K562 (cell line): ENCODE data around the gene MYOM1. TPM values are rescaled to one million over a fixed set of nuclear protein-coding genes. Genes with fewer than 3 reads are reported as not detected.

Experiments used
- CTCFL ChIP-seq: IDR thresholded peaks from 2 replicates; pipeline ENCODE4 v1.6.1; 2011; ENCODE audit warnings: borderline replicate concordance, low read depth, mild to moderate bottlenecking, moderate library complexity, low read length; ENCODE audit not compliant: insufficient read depth, poor library complexity, severe bottlenecking
- DNMT1 ChIP-seq: fragments of 450-650 bp; IDR thresholded peaks from 2 replicates; pipeline ENCODE4 v1.6.1; 2016; ENCODE audit warnings: antibody characterized with exemption, mild to moderate bottlenecking
- E2F6 ChIP-seq, 2 experiments: IDR thresholded peaks; 2 replicates each; pipeline ENCODE4 v1.6.1; 2011; ENCODE audit warnings: borderline replicate concordance in 1 of 2, control low read depth in 1 of 2, low read depth in 1 of 2, low read length in 1 of 2, mild to moderate bottlenecking in 1 of 2, mixed read lengths in 1 of 2, moderate library complexity in 1 of 2; ENCODE audit not compliant: insufficient read depth in 1 of 2, insufficient read length in 1 of 2, poor library complexity in 1 of 2, severe bottlenecking in 1 of 2; ENCODE audit errors: extremely low read depth in 1 of 2
- KAT2B ChIP-seq: IDR thresholded peaks from one replicate; pipeline ENCODE4 v1.6.1; 2012; ENCODE audit warnings: low read depth, mild to moderate bottlenecking, control low read depth, inconsistent platforms, low read length, moderate library complexity
- KLF13 ChIP-seq: fragments of 450-650 bp; IDR thresholded peaks from 2 replicates; pipeline ENCODE4 v1.6.1; 2016; ENCODE audit warnings: missing genetic modification characterization, low read depth, mild to moderate bottlenecking, missing compliant biosample characterization, moderate library complexity, borderline replicate concordance
- MCM2 ChIP-seq: fragments of 450-650 bp; IDR thresholded peaks from 2 replicates; pipeline ENCODE4 v1.6.1; 2017; ENCODE audit warnings: low read depth, mild to moderate bottlenecking
- MCM3 ChIP-seq: fragments of 450-650 bp; IDR thresholded peaks from 2 replicates; pipeline ENCODE4 v1.6.1; 2016
- PRPF4 ChIP-seq: fragments of 200-400 bp; formaldehyde crosslinking; IDR thresholded peaks from one replicate; pipeline ENCODE4 v1.6.1; 2017; ENCODE audit warnings: low read length, low read depth, mild to moderate bottlenecking; ENCODE audit not compliant: insufficient read depth, poor library complexity, severe bottlenecking
- PTTG1 ChIP-seq: fragments of 450-650 bp; IDR thresholded peaks from 2 replicates; pipeline ENCODE4 v1.6.1; 2016; ENCODE audit warnings: low read depth, mild to moderate bottlenecking, missing genetic modification characterization, missing compliant biosample characterization
- RBM22 ChIP-seq: fragments of 200-400 bp; formaldehyde crosslinking; IDR thresholded peaks from 2 replicates; pipeline ENCODE4 v1.6.1; 2018; ENCODE audit warnings: low read length, low read depth; ENCODE audit not compliant: poor library complexity, severe bottlenecking
- RHOXF2B ChIP-seq: fragments of 250-450 bp; sonication (Bioruptor Pico); conservative IDR thresholded peaks from 2 replicates; pipeline ENCODE4 v1.5.1; 2021
- SETDB1 ChIP-seq: IDR thresholded peaks from one replicate; pipeline ENCODE4 v1.6.1; 2012; ENCODE audit warnings: low read length, control low read depth, inconsistent platforms
- ZNF197 ChIP-seq: fragments of 200-800 bp; sonication (Bioruptor generic); IDR thresholded peaks from 2 replicates; pipeline ENCODE4 v1.6.1; 2016; ENCODE audit warnings: low read depth, missing genetic modification characterization, missing compliant biosample characterization
- ZNF232 ChIP-seq: sonication (generic); formaldehyde crosslinking; IDR thresholded peaks from 2 replicates; pipeline ENCODE4 v1.8.0; 2022; ENCODE audit warnings: mild to moderate bottlenecking, missing genetic modification reagents
- ZNF511 ChIP-seq: sonication (generic); formaldehyde crosslinking; IDR thresholded peaks from 2 replicates; pipeline ENCODE4 v1.8.0; 2022; ENCODE audit warnings: mild to moderate bottlenecking, missing genetic modification reagents
- ZNF75A ChIP-seq: fragments of 450-650 bp; formaldehyde crosslinking; IDR thresholded peaks from 2 replicates; pipeline ENCODE4 v1.4.0; 2020; ENCODE audit warnings: mild to moderate bottlenecking
- ZNF764 ChIP-seq: fragments of 250-450 bp; sonication (Bioruptor Pico); IDR thresholded peaks from 2 replicates; pipeline ENCODE4 v1.4.0; 2020; ENCODE audit warnings: low read depth, mild to moderate bottlenecking, moderate library complexity
- polyA plus RNA-seq, 8 experiments: library from polyadenylated mRNA; depleted of rRNA in 4 of 8; stranded (reverse) in 5 of 8; unstranded in 3 of 8; fragments of >200 nt; fragmentation: Nextera tagmentation in 2 of 8; fragmentation: Illumina TruSeq in 1 of 8; extraction: Ambion mirVana in 2 of 8; extraction: Trizol in 1 of 8; gene quantifications; 2 replicates each; pipeline versions ENCODE4 v1.2.1 to v1.2.3, GENCODE V29; 2011 to 2014; ENCODE audit warnings: inconsistent platforms in 1 of 8, missing spikeins in 1 of 8
- total RNA-seq, 7 experiments: library from RNA; depleted of rRNA in 6 of 7; stranded (reverse); fragments of >200 nt in 6 of 7; fragmentation: Illumina TruSeq in 2 of 7; extraction: Trizol in 2 of 7; gene quantifications; 2 replicates each; pipeline versions ENCODE4 v1.2.1 to v1.2.3, GENCODE V29; 2011 to 2021; ENCODE audit warnings: low replicate concordance in 1 of 7

Gene MYOM1
- total and polyA plus RNA-seq, 9 of the 15 experiments (the other 6 are each of a cell fraction or from before 2014, with no cell fraction given) = 0.01 to 0.62 (median 0.25) TPM

- TF ChIP-seq CTCFL (peak; percentile 79), MCM3 (no peak), ZNF197 (no peak), RBM22 (peak; percentile 29), ZNF764 (no peak), ZNF232 (no peak), KAT2B (no peak), KLF13 (peak; percentile 71; the same call in 1 of the 2 replicates), MCM2 (no peak), ZNF511 (CRISPR knock-in tag) (peak; percentile 77; the same call in 1 of the 2 replicates), PRPF4 (no peak), DNMT1 (no peak), ZNF75A (no peak), SETDB1 (no peak), PTTG1 (tag) (no peak), E2F6 (IDR thresholded peaks at IDR 0.05; ENCODE audit: borderline replicate concordance in 1 of 2, extremely low read depth in 1 of 2, insufficient read depth in 1 of 2, insufficient read length in 1 of 2, low read depth in 1 of 2, low read length in 1 of 2, poor library complexity in 1 of 2, severe bottlenecking in 1 of 2) (no peak), RHOXF2B (CRISPR knock-in tag) (no peak)
These were observed 41.8 kb upstream of the MYOM1 start, which contains the start of gene MYL12B (continued) for GRCh38 chr18:3261373-3262233.
